Kidney (tissue), 14 donors: ENCODE data around the gene RXRA. TPM values are rescaled to one million over a fixed set of nuclear protein-coding genes. Genes with fewer than 3 reads are reported as not detected.

Source experiments
- DNase-seq, 5 donors: peaks; one replicate each; pipeline ENCODE4 v3.0.0-alpha.2; 2013 to 2020
- FAIRE-seq: peaks from 2 replicates; lab custom pipeline; 2012; peaks lifted over from hg19 to GRCh38; lab: Jason Lieb, UNC
- H3K27ac ChIP-seq, 2 donors: one replicate each; pipeline ENCODE4 v1.7.0; 2013; ENCODE audit warnings: low read depth in 2 of 2, low read length in 2 of 2, inconsistent platforms in 1 of 2
- H3K27me3 ChIP-seq: one replicate; pipeline ENCODE4 v1.7.1; 2013; ENCODE audit warnings: low read length, inconsistent platforms; ENCODE audit not compliant: control insufficient read depth, insufficient read depth
- H3K36me3 ChIP-seq, 3 donors: one replicate each; pipeline versions ENCODE4 v1.7.0 to v1.7.1; 2013; ENCODE audit warnings: low read length in 3 of 3, control low read depth in 1 of 3, inconsistent platforms in 1 of 3; ENCODE audit not compliant: insufficient read depth in 3 of 3, control insufficient read depth in 2 of 3
- H3K4me1 ChIP-seq, 3 donors: one replicate each; pipeline versions ENCODE4 v1.7.0 to v1.7.1; 2013; ENCODE audit warnings: low read length in 3 of 3, inconsistent platforms in 1 of 3, low read depth in 1 of 3; ENCODE audit not compliant: control insufficient read depth in 2 of 3, insufficient read depth in 2 of 3
- H3K4me3 ChIP-seq, 3 donors: one replicate each; pipeline versions ENCODE4 v1.7.0 to v1.8.1; 2013; ENCODE audit warnings: low read length in 3 of 3, control low read depth in 1 of 3, inconsistent platforms in 1 of 3
- H3K9ac ChIP-seq, 3 donors: one replicate each; pipeline versions ENCODE4 v1.7.0 to v1.7.1; 2013; ENCODE audit warnings: low read length in 3 of 3, control low read depth in 1 of 3, inconsistent platforms in 1 of 3
- H3K9me3 ChIP-seq, 3 donors: one replicate each; pipeline versions ENCODE4 v1.7.0 to v1.7.1; 2013; ENCODE audit warnings: low read length in 3 of 3, control low read depth in 1 of 3, inconsistent platforms in 1 of 3; ENCODE audit not compliant: control insufficient read depth in 2 of 3, insufficient read depth in 1 of 3
- intact Hi-C: fragments of 100-400 bp; cut with DNase I; formaldehyde crosslinking; loops from one replicate; pipeline ENCODE4 v1.11.1; 2022
- polyA plus RNA-seq: library from polyadenylated mRNA; stranded (reverse); fragments of 350-450 nt; fragmentation: Illumina TruSeq; extraction: RNeasy Lipid Tissue Mini Kit (QIAGEN cat#74804); gene quantifications from one replicate; pipeline ENCODE4 v1.2.3, GENCODE V29; 2014; ENCODE audit warnings: low read depth, low replicate concordance; ENCODE audit not compliant: insufficient read depth
- total RNA-seq: library from RNA; stranded (reverse); fragmentation: NEBNext Ultra II Directional; extraction: Animal tissue kit (Norgen Biotek cat#: 25700); gene quantifications from one replicate; pipeline ENCODE4 v1.2.1, GENCODE V29; 2021
- TF ChIP-seq, protein P1 (sequence below): IDR thresholded peaks from 3 replicates; pipeline ENCODE4 v1.5.1; 2012; ENCODE audit warnings: mild to moderate bottlenecking, moderate library complexity, borderline replicate concordance; ENCODE audit not compliant: insufficient read depth; ENCODE audit errors: extremely low read depth
- donor health status: control.
- donor health status: control.
- donor health status: control.
- donor health status: control.
- donor health status: control.
- donor health status: DM: yes; HTN: yes; CAD: no.
- donor health status: Normal renal cell carcinoma (clear cell type).

The RXRA gene
- total and polyA plus RNA-seq, 2 donors from 2014 or later, result 24.0 to 49.5 TPM

- Histone ChIP-seq H3K27me3 (no peaks in the 10 kb centered on the region), H3K9me3 (no peaks in the 10 kb centered on the region), H3K36me3 (no peaks in the 10 kb centered on the region), H3K27ac (peak overlapping the region; percentile 80 to 90), H3K4me3 (peak overlapping the region in 2 of 3 donors; percentile 77 to 82), H3K9ac (peak overlapping the region in 2 of 3 donors; percentile 82 to 86), H3K4me1 (peaks cover 0 to 71% (median 54%) of the 10 kb centered on the region in 3 donors)
- peak in 2 of 5 donors; percentile 70 to 83 for DNase-seq
- intact Hi-C loops, result no loop called here
- FAIRE-seq, result no peak
- TF ChIP-seq, protein P1, sequence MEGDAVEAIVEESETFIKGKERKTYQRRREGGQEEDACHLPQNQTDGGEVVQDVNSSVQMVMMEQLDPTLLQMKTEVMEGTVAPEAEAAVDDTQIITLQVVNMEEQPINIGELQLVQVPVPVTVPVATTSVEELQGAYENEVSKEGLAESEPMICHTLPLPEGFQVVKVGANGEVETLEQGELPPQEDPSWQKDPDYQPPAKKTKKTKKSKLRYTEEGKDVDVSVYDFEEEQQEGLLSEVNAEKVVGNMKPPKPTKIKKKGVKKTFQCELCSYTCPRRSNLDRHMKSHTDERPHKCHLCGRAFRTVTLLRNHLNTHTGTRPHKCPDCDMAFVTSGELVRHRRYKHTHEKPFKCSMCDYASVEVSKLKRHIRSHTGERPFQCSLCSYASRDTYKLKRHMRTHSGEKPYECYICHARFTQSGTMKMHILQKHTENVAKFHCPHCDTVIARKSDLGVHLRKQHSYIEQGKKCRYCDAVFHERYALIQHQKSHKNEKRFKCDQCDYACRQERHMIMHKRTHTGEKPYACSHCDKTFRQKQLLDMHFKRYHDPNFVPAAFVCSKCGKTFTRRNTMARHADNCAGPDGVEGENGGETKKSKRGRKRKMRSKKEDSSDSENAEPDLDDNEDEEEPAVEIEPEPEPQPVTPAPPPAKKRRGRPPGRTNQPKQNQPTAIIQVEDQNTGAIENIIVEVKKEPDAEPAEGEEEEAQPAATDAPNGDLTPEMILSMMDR, result no peak
These were observed 2.8 kb downstream of the RXRA start for GRCh38 chr9:134328841-134329575.

DNA sequence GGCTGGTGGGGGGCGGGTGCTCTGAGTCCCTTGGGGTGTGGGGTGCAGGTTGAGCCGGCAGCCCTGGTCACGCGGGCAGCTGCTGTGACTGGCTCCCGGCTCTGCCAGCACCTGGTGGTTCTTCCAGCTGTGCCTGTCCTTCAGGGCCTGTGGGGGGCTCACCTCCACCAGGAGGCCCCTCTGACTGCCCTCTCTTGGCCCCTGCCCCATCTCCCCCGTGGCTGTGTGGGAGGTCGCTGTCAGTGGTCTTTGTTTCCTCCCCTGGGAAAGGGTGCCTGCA, 3.3 kb downstream of the RXRA start:
- no peak for FAIRE-seq
- H3K9ac ChIP-seq, result peak overlapping the region in 2 of 3 donors; percentile 17 to 82
- TF ChIP-seq, protein P1, result no peak
- no peaks in the 10 kb centered on the region for H3K9me3 ChIP-seq
- peak overlapping the region in 1 of 3 donors; percentile 82 for H3K4me3 ChIP-seq
- intact Hi-C loops, result no loop called here
- no peaks in the 10 kb centered on the region for H3K27me3 ChIP-seq
- no peak for DNase-seq
- no peaks in the 10 kb centered on the region for H3K36me3 ChIP-seq
- H3K27ac ChIP-seq, result peak overlapping the region; percentile 80 to 90
- H3K4me1 ChIP-seq, result peaks cover 0 to 72% (median 52%) of the 10 kb centered on the region in 3 donors

- TF ChIP-seq, protein P1, result no peak
- Histone ChIP-seq H3K4me3 (peak overlapping the region in 1 of 3 donors; percentile 82), H3K9ac (peak overlapping the region in 2 of 3 donors; percentile 17 to 82), H3K9me3 (no peaks in the 10 kb centered on the region), H3K36me3 (no peaks in the 10 kb centered on the region), H3K27me3 (no peaks in the 10 kb centered on the region), H3K27ac (peak overlapping the region; percentile 80 to 90), H3K4me1 (peaks cover 0 to 73% (median 52%) of the 10 kb centered on the region in 3 donors)
- no peak for FAIRE-seq
- DNase-seq, result peak in 1 of 5 donors; percentile 77
- intact Hi-C loops, result no loop called here
These were observed 3.6 kb downstream of the RXRA start for GRCh38 chr9:134329886-134330285.

DNA sequence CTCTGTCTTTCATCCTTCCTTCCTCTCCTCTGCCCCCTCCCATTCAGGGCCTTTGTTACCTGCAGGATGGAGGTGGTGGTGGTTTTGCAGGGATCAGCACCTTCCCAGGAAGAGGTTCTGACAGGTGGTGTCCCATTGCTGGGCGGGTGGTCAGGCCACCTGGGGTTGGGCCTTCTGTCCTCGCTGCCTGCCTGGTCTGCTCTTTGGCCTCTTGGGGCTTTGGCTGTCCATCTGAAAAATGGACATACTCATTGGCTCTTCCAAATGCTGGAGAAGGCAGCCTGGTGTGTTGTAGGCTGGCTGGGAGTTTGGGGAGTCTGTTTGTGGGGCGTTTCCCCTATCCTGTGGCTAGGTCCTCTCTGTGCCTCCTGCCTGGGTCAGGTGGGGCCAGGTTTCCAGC, 4.3 kb downstream of the RXRA start:
- DNase-seq, result no peak
- no peak overlapping the region for H3K27ac ChIP-seq
- peaks cover 0 to 78% (median 59%) of the 10 kb centered on the region in 3 donors for H3K4me1 ChIP-seq
- H3K4me3 ChIP-seq, result no peak overlapping the region
- TF ChIP-seq, protein P1, result no peak
- no peak for FAIRE-seq
- H3K36me3 ChIP-seq, result no peaks in the 10 kb centered on the region
- H3K9ac ChIP-seq, result no peak overlapping the region
- H3K27me3 ChIP-seq, result no peaks in the 10 kb centered on the region
- intact Hi-C loops, result no loop called here
- H3K9me3 ChIP-seq, result no peaks in the 10 kb centered on the region
